ENCODE measurements around the gene ALMS1.

The ALMS1 gene

GRCh38 chr2:73414696-73415095 lies 29.1 kb downstream of the ALMS1 start:
- TF ChIP-seq CTCF (IDR thresholded peaks at IDR 0.05; ENCODE audit: insufficient read depth, low read length, missing control alignments), result no peak
- ChIA-PET POLR2A (no interaction called here), CTCF (no interaction called here)
- DNase-seq (ENCODE audit: low read depth, low spot score), result no peak
- no peak overlapping the region for H3K4me3 ChIP-seq (ENCODE audit: low read depth, low read length)

DNA sequence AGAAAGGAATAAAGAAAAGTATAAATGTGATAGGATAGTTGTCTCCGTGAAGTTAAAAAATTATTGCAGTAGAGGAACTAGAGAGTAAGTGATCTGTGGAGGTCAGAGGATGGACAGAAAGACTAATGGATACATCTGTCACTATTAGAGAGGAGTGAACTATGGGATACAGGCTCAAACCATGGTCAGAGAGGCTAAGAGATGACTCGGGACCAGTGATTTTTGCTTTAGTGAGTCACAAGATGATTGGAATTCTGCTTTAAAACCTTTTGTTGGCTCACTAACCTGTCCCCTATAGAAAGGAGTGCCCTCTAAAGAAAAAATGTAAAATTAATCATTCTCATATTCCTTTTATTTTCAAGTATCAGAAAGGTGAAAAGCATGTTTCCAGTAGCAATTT lies 30.3 kb downstream of the ALMS1 start:
- POLR2A ChIA-PET, result no interaction called here
- CTCF ChIA-PET, result no interaction called here
- H3K4me3 ChIP-seq (ENCODE audit: low read depth, low read length), result no peak overlapping the region
- DNase-seq (ENCODE audit: low read depth, low spot score), result no peak
- TF ChIP-seq CTCF (IDR thresholded peaks at IDR 0.05; ENCODE audit: insufficient read depth, low read length, missing control alignments), result no peak

DNA sequence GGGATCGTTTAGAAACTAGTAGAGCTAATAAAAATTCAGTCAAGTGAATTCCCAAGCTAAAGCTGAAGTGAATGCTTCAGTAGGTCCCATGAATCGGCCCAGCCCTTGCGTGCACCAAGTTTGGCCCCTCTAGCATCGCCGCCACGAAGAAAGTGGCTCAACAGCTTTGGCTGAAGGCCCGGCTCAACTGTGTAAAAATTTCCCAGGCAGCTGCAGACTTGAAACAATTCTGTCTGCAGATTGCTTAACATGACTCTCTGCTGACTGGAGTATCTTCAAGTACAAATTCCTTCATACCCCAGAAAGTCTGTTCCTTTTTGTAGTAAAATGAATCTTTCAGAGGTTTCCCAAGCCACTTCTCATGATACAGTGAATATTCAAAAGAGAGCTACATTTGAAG lies 32.7 kb downstream of the ALMS1 start:
- CTCF ChIA-PET, result no interaction called here
- no peak overlapping the region for H3K4me3 ChIP-seq (ENCODE audit: low read depth, low read length)
- no peak for TF ChIP-seq CTCF (IDR thresholded peaks at IDR 0.05; ENCODE audit: insufficient read depth, low read length, missing control alignments)
- POLR2A ChIA-PET, result no interaction called here
- DNase-seq (ENCODE audit: low read depth, low spot score), result peak; percentile 40

GRCh38 chr2:73423913-73424312 lies 38.3 kb downstream of the ALMS1 start:
- POLR2A ChIA-PET, result no interaction called here

DNA sequence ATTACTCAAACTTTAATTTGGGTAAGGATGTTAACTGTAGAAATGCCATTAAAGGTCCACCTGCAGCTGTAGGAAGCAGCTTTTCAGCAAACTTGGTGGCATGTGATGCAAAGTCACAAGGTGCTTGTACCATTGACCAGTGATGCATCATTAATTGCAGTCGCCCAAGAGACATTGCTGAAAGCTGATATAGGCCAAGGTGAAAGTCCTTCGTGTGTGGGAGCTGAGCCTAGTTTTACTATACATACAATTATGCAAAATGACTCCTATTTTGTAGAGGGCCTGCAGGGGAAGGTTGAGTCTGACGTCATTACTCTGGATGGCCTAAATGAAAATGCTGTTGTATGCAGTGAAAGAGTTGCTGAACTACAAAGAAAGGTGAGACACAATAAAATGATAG lies 40.5 kb downstream of the ALMS1 start:
- CTCF ChIA-PET, result no interaction called here
- no peak for DNase-seq (ENCODE audit: low read depth, low spot score)

More at GRCh38 chr2:73423913-73424312, 38.3 kb downstream of the ALMS1 start:
- DNase-seq (ENCODE audit: low read depth, low spot score), result no peak
- H3K4me3 ChIP-seq (ENCODE audit: low read depth, low read length), result no peak overlapping the region
- CTCF ChIA-PET, result no interaction called here
- TF ChIP-seq CTCF (IDR thresholded peaks at IDR 0.05; ENCODE audit: insufficient read depth, low read length, missing control alignments), result no peak

DNA sequence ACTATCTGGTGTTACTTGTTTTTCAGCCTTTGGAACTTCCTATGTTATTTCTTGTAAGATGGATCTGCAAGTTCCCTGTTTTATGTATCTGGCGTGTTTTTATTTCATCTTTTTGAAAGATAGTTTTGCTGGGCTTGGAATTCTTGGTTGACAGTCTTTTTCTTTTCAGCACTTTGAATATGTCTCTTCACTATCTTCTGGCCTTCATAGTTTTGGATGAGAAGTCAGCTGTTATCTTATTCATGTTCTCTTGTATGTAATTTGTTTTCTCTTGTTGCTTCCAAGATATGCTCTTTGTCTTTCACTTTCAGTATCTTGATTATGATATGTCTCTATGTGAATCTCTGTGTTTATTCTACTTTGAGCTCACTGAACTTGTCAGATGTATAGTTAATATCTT lies 50.4 kb downstream of the ALMS1 start:
- no peak for TF ChIP-seq CTCF (IDR thresholded peaks at IDR 0.05; ENCODE audit: insufficient read depth, low read length, missing control alignments)

More for the DNA sequence above, 40.5 kb downstream of the ALMS1 start:
- H3K4me3 ChIP-seq (ENCODE audit: low read depth, low read length), result no peak overlapping the region
- POLR2A ChIA-PET, result no interaction called here
- no peak for TF ChIP-seq CTCF (IDR thresholded peaks at IDR 0.05; ENCODE audit: insufficient read depth, low read length, missing control alignments)

More for the DNA sequence above, 50.4 kb downstream of the ALMS1 start:
- CTCF ChIA-PET, result interaction anchor here (1.3 to 1.5 kb wide), 2 partner anchors 10 to 14 kb away, joined by 3 read pairs; no protein-coding TSS in a partner anchor
- POLR2A ChIA-PET, result no interaction called here
- DNase-seq (ENCODE audit: low read depth, low spot score), result no peak
- H3K4me3 ChIP-seq (ENCODE audit: low read depth, low read length), result no peak overlapping the region
